T-helper 17 cell (primary cell): ENCODE data around the gene RAC2. TPM values are rescaled to one million over a fixed set of nuclear protein-coding genes. Genes with fewer than 3 reads are reported as not detected.
A peak's percentile ranks its signal among the peaks of the same experiment; 100 is the strongest.

ENCODE experiments used
- ATAC-seq: fragments of 150-1000 bp; cut with Tn5 transposase; 2 replicates; pipeline ENCODE4 v1.10.0; 2021; ENCODE audit warnings: mild to moderate bottlenecking, moderate library complexity
- DNase-seq, 3 donors: peaks; one replicate each; pipeline versions ENCODE4 v3.0.0 to v3.0.0-alpha.2; 2020 to 2021
- H3K9me3 ChIP-seq: one replicate; pipeline ENCODE4 v1.7.0; 2013; ENCODE audit warnings: low read length, mild to moderate bottlenecking; ENCODE audit not compliant: control insufficient read depth, poor library complexity, severe bottlenecking
- H3K27ac Mint-ChIP-seq: one replicate; pipeline ENCODE4 v1.8.0; 2022; ENCODE audit warnings: mild to moderate bottlenecking, moderate library complexity, mixed read lengths
- H3K27me3 Mint-ChIP-seq: one replicate; pipeline ENCODE4 v1.8.0; 2022; ENCODE audit warnings: mixed read lengths
- H3K36me3 Mint-ChIP-seq: one replicate; pipeline ENCODE4 v1.8.0; 2022; ENCODE audit warnings: low read depth, mixed read lengths
- H3K4me1 Mint-ChIP-seq: one replicate; pipeline ENCODE4 v1.8.0; 2022; ENCODE audit warnings: mild to moderate bottlenecking, mixed read lengths
- H3K4me3 Mint-ChIP-seq: one replicate; pipeline ENCODE4 v1.8.0; 2022; ENCODE audit warnings: mild to moderate bottlenecking, moderate library complexity, mixed read lengths
- total RNA-seq, 4 donors: library from RNA in 2 of 4; stranded (reverse) in 2 of 4; gene quantifications; one replicate each; pipeline ENCODE4 v1.2.3 and lab custom pipeline; 2022 to 2026

RAC2 gene
- total RNA-seq, 2 donors from 2014 or later, result 297 to 478 TPM

DNA sequence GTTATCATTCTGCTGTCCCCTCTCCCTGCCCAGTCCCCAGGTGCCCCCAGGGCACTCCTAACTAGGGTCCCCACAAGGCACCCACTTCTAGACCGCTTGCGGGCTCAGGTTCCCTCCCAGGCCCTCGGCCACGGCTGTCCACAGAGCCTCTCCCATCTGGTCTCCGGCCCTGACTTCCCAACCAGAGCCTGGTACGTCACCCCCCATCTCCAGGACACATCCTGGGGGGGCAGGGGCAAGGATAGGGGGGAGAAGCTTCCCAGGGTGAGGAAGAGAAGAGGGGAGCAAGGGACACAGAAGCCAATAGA is 32.2 kb downstream of the RAC2 start:
- no peak overlapping the region for H3K27ac Mint-ChIP-seq
- no peaks in the 10 kb centered on the region for H3K9me3 ChIP-seq
- ATAC-seq (no peak), DNase-seq (no peak)
- H3K4me1 Mint-ChIP-seq, result peaks cover 18% of the 10 kb centered on the region
- no peaks in the 10 kb centered on the region for H3K27me3 Mint-ChIP-seq
- H3K36me3 Mint-ChIP-seq, result no peaks in the 10 kb centered on the region
- H3K4me3 Mint-ChIP-seq, result no peak overlapping the region

DNA sequence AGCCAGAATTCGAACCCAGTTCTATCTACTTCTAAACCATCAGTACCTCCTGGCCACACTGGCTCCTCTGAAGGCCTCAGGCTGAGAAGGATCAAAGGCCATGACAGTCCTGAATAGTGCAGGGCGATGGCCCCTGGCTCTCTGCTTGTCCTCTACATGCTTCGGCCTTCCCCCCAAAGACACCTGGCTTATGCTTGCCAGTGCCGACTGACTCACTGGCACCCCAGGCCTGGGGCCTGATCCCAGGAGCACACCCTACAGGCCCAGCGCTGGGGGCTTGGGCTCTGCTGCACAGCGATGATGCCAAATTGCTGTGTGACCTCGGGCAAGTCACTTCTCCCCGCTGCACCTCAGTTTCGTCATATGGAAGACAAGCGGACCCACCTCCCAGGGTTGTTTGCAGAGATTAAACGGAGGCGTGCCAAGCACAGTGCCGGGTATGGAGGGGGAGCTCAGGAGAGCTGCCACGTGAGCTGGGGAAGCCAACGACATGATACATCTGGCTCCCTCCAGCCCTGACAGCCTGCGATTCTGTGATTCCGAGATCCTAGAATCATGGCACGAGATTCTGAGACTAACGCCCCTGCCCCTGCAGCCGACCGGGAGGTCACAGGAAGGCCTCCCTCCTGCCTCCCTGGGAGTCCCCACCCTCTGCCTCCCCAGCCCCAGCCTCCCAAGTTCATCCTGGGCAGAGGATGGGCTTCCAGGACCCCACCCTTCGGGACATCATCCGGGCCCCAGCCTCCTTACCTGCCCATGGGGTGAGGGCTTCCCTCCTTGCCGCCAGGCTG is 32.8 kb downstream of the RAC2 start:
- H3K9me3 ChIP-seq, result no peaks in the 10 kb centered on the region
- ATAC-seq (no peak), DNase-seq (peak in 1 of 3 donors; percentile 2)
- Mint-ChIP-seq H3K36me3 (no peaks in the 10 kb centered on the region), H3K4me1 (peaks cover 15% of the 10 kb centered on the region), H3K27me3 (no peaks in the 10 kb centered on the region), H3K4me3 (no peak overlapping the region), H3K27ac (no peak overlapping the region)

GRCh38 chr22:37210041-37210803 is 33.8 kb downstream of the RAC2 start:
- no peaks in the 10 kb centered on the region for H3K9me3 ChIP-seq
- Mint-ChIP-seq H3K4me3 (no peak overlapping the region), H3K4me1 (peaks cover 18% of the 10 kb centered on the region), H3K27ac (no peak overlapping the region), H3K36me3 (no peaks in the 10 kb centered on the region), H3K27me3 (no peaks in the 10 kb centered on the region)
- peak in 1 of 3 donors; percentile 4 for DNase-seq
- no peak for ATAC-seq

DNA sequence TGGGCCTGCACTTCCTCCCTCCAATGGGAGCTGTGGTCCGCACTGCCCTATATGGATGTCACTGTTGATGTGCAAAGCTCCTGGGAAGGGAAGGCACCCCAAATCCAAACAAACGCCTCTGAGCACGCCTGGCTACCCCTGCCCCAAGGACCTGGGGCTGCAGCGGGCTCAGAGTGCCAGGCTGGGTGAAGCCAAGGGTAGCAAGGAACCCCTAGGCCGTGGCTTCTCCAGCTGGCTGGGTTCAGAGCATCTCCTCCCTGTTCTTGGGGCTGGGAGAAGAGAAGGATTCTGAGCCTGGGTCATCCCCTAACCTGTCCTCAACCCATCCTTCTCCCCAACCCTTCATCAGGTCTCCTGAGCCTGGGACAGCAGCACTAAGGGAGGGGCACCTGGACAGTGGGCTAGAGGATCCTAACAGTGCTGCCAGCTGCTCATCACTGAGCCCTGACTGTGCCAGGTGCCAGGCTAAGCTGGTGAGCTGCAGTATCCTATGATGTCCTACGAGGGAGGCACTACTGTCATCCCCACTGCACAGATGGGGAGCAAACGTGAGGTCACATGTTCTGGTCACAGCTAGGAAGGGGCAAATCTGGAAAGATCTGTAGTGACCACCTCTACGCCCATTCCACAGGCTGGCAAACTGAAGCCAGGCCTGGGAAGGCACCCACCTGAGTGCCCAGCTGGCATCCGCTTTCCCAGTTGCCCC is 34.8 kb downstream of the RAC2 start:
- H3K9me3 ChIP-seq, result no peaks in the 10 kb centered on the region
- H3K4me1 Mint-ChIP-seq, result peaks cover 18% of the 10 kb centered on the region
- ATAC-seq, result no peak
- H3K36me3 Mint-ChIP-seq, result no peaks in the 10 kb centered on the region
- no peak overlapping the region for H3K27ac Mint-ChIP-seq
- H3K4me3 Mint-ChIP-seq, result no peak overlapping the region
- H3K27me3 Mint-ChIP-seq, result no peaks in the 10 kb centered on the region
- peak in 1 of 3 donors; percentile 8 for DNase-seq

DNA sequence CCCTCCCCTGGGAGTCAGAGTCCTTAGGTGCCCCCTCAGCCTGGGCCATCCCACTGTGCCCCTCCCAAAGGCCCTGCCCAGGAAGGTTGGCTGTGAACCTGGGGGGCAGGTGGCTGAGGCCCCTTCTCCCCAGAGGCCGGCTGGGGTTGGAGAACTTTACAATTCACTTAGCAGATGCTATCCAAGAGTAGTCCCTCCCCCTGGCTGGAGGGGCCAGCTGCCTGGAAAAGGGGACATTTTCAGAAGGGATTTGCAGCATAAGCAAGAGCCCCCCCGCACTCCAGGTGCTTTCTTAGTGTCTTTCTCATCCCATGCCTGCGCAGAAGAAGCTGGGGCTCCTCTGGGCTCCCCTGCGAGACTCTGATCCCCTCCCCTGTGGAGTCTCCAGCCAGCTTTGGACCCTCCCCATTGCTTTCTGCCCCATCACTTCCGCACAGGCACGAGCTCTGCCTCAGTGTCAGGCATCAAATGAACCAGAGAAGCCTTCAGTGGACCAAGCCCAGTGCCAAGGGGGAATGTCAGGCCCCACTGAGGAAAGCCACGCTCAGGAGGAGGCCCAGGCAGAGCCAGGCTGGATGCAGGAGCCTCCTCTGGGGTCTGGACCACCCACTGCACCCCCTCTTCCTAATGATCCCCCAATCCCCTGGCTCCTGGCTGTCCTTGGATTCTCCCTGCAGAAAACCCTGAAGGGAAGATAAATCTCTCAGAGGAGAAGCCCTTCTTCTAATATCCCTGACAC is 35.5 kb downstream of the RAC2 start:
- Mint-ChIP-seq H3K27ac (no peak overlapping the region), H3K27me3 (no peaks in the 10 kb centered on the region), H3K4me1 (peaks cover 15% of the 10 kb centered on the region), H3K36me3 (no peaks in the 10 kb centered on the region), H3K4me3 (no peak overlapping the region)
- DNase-seq (peak in 2 of 3 donors; percentile 3 to 7), ATAC-seq (no peak)
- no peaks in the 10 kb centered on the region for H3K9me3 ChIP-seq

GRCh38 chr22:37207981-37208380 is 36.1 kb downstream of the RAC2 start:
- Mint-ChIP-seq H3K27me3 (no peaks in the 10 kb centered on the region), H3K4me3 (no peak overlapping the region), H3K36me3 (no peaks in the 10 kb centered on the region), H3K4me1 (peaks cover 14% of the 10 kb centered on the region), H3K27ac (no peak overlapping the region)
- H3K9me3 ChIP-seq, result no peaks in the 10 kb centered on the region
- no peak for DNase-seq
- peak; percentile 66 for ATAC-seq

- DNase-seq, result peak in 2 of 3 donors; percentile 2 to 9
- Mint-ChIP-seq H3K36me3 (no peaks in the 10 kb centered on the region), H3K27ac (no peak overlapping the region), H3K4me3 (no peak overlapping the region), H3K4me1 (peaks cover 12% of the 10 kb centered on the region), H3K27me3 (no peaks in the 10 kb centered on the region)
- H3K9me3 ChIP-seq, result no peaks in the 10 kb centered on the region
- ATAC-seq, result no peak
These were observed 36.9 kb downstream of the RAC2 start for GRCh38 chr22:37206841-37207821.

DNA sequence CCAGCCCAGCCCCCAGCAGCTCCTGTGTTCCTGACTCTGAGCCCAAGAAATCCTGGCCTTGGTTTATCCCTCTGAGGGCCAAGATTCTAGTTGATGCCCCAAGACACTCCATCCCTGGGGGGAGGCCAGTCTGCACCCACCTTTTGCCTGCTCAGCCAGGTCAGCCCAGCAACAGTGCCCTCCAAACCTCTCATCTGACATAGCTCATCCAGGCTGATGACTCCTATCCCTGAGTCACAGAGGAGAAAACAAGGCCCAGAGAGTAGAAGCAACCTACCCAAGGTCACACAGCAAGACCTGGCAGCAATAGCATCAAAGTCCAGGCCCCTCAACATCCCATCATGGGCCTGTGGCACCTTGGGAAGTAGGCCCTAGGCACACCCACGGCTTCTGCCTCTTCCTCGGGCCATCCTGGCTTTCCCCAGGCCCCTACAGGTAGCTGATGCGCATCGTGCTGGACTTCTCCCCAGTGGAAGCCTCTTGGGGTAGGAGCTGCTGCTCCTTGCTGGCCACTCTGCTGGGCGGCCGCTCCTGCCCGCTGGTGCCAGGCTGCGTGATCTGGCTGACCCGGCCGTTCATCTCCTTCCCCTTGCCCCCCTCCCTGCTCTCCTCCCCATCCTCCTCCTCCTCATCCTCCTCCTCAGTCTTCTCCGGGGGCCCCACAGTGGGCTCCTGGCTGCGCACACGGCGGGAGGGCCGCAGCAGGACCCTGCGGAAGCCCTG is 37.8 kb downstream of the RAC2 start:
- Mint-ChIP-seq H3K27me3 (no peaks in the 10 kb centered on the region), H3K4me3 (no peak overlapping the region), H3K4me1 (peaks cover 11% of the 10 kb centered on the region), H3K36me3 (no peaks in the 10 kb centered on the region), H3K27ac (no peak overlapping the region)
- ATAC-seq (no peak), DNase-seq (peak in 2 of 3 donors; percentile 4 to 8)
- no peaks in the 10 kb centered on the region for H3K9me3 ChIP-seq

- ATAC-seq (no peak), DNase-seq (peak in 2 of 3 donors; percentile 5 to 6)
- Mint-ChIP-seq H3K4me1 (peaks cover 9% of the 10 kb centered on the region), H3K27me3 (no peaks in the 10 kb centered on the region), H3K36me3 (no peaks in the 10 kb centered on the region), H3K27ac (no peak overlapping the region), H3K4me3 (no peak overlapping the region)
- H3K9me3 ChIP-seq, result no peaks in the 10 kb centered on the region
These were observed 39.0 kb downstream of the RAC2 start for GRCh38 chr22:37205046-37205445.

- H3K9me3 ChIP-seq, result no peaks in the 10 kb centered on the region
- Mint-ChIP-seq H3K4me1 (peaks cover 9% of the 10 kb centered on the region), H3K27ac (no peak overlapping the region), H3K4me3 (no peak overlapping the region), H3K27me3 (no peaks in the 10 kb centered on the region), H3K36me3 (no peaks in the 10 kb centered on the region)
- ATAC-seq (no peak), DNase-seq (peak in 1 of 3 donors; percentile 7)
These were observed 39.9 kb downstream of the RAC2 start for GRCh38 chr22:37204045-37204655.

DNA sequence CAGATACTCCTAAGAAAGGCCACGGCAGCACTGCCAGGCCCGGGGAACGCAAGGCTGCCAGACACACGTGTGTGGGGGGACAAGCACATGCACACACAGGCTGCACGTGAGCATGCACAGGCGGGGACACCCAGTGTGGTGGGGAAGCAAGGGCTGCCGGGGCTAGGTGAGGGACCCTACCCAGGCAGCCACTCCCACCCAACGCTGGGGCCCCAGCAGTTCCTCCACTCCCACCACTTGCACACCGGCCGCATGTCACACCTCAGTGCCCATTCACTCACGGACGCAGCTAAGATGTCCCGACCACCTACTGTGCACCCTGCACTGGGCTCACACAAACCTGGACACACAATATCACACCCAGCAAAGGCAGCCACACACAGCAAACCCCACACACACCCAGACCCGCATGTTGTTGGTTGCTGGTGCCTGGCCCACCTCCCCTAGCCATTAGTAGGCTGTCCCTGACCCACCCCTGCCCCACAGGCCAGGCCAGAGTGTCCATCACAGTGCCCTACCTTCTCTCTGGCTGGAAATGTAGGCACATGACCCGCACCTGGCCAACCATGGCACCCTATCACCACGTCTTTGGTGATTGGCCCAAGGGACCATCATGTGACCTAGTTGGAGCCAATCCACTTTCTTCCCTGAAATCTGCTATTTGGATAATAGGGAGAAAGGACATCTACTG is 40.6 kb downstream of the RAC2 start:
- ATAC-seq (no peak), DNase-seq (peak in 1 of 3 donors; percentile 3)
- Mint-ChIP-seq H3K4me3 (no peak overlapping the region), H3K4me1 (peaks cover 7% of the 10 kb centered on the region), H3K36me3 (no peaks in the 10 kb centered on the region), H3K27ac (no peak overlapping the region), H3K27me3 (no peaks in the 10 kb centered on the region)
- no peaks in the 10 kb centered on the region for H3K9me3 ChIP-seq
